OCI-LY1 (cell line): ENCODE results near the gene PMAIP1.

Source experiments
- H2AFZ ChIP-seq: fragments of 200-600 bp; sonication (generic), shearing (Covaris generic); 2 replicates; pipeline ENCODE4 v1.6.0; 2014; ENCODE audit warnings: antibody characterized with exemption, mild to moderate bottlenecking, low read length
- H3F3A ChIP-seq: fragments of 200-600 bp; sonication (generic), shearing (Covaris generic); 2 replicates; pipeline ENCODE4 v1.6.0; 2014; ENCODE audit warnings: mild to moderate bottlenecking, antibody characterized with exemption, low read length, moderate library complexity; ENCODE audit not compliant: insufficient read depth
- H3K27ac ChIP-seq: fragments of 200-600 bp; sonication (generic); 2 replicates; pipeline ENCODE4 v1.5.1; 2014; ENCODE audit warnings: low read length, mixed run types, mild to moderate bottlenecking, low read depth; ENCODE audit not compliant: poor library complexity, severe bottlenecking
- H3K27me3 ChIP-seq: fragments of 200-600 bp; sonication (generic); 2 replicates; pipeline ENCODE4 v1.6.0; 2014; ENCODE audit warnings: antibody characterized with exemption, mild to moderate bottlenecking, low read length, moderate library complexity; ENCODE audit not compliant: insufficient read depth
- H3K36me3 ChIP-seq: fragments of 200-600 bp; sonication (generic); 2 replicates; pipeline ENCODE4 v1.6.1; 2014; ENCODE audit warnings: mild to moderate bottlenecking, antibody characterized with exemption, low read length, moderate library complexity, mixed read lengths; ENCODE audit not compliant: insufficient read depth
- H3K4me1 ChIP-seq: fragments of 200-600 bp; sonication (generic); 2 replicates; pipeline ENCODE4 v1.5.1; 2014; ENCODE audit warnings: mild to moderate bottlenecking, low read length, moderate library complexity; ENCODE audit not compliant: insufficient read depth, severe bottlenecking
- H3K4me2 ChIP-seq: fragments of 200-600 bp; sonication (generic), shearing (Covaris generic); 2 replicates; pipeline ENCODE4 v1.6.1; 2014; ENCODE audit warnings: low read length
- H3K4me3 ChIP-seq: fragments of 200-600 bp; sonication (generic); 2 replicates; pipeline ENCODE4 v1.5.1; 2014; ENCODE audit warnings: low read length, low read depth, mild to moderate bottlenecking, mixed read lengths; ENCODE audit not compliant: poor library complexity, severe bottlenecking
- H3K79me2 ChIP-seq: fragments of 200-600 bp; shearing (Covaris generic); 2 replicates; pipeline ENCODE4 v1.6.1; 2016; ENCODE audit warnings: mixed run types, low read length, mixed read lengths; ENCODE audit not compliant: insufficient read depth
- H3K9ac ChIP-seq: fragments of 200-600 bp; sonication (generic), shearing (Covaris generic); 2 replicates; pipeline ENCODE4 v1.6.1; 2014; ENCODE audit warnings: mild to moderate bottlenecking, low read length, mixed read lengths
- H3K9me2 ChIP-seq: fragments of 200-600 bp; sonication (generic), shearing (Covaris generic); 2 replicates; pipeline ENCODE4 v1.6.1; 2014; ENCODE audit warnings: low read depth, mild to moderate bottlenecking, low read length, mixed read lengths
- H3K9me3 ChIP-seq: fragments of 200-600 bp; shearing (Covaris generic); 2 replicates; pipeline ENCODE4 v1.6.1; 2014; ENCODE audit warnings: low read length, mixed read lengths
- H4K20me1 ChIP-seq: fragments of 200-600 bp; sonication (generic), shearing (Covaris generic); 2 replicates; pipeline ENCODE4 v1.6.0; 2016; ENCODE audit warnings: mild to moderate bottlenecking, low read length; ENCODE audit not compliant: insufficient read depth
- EZH2 ChIP-seq: fragments of 200-600 bp; sonication (generic), shearing (Covaris generic); IDR thresholded peaks from 2 replicates; pipeline ENCODE4 v1.8.0; 2017; ENCODE audit warnings: borderline replicate concordance, mixed run types, mild to moderate bottlenecking, antibody characterized with exemption, low read length, moderate library complexity, mixed read lengths
- TF ChIP-seq, protein P1 (sequence below): fragments of 200-600 bp; sonication (generic), shearing (Covaris generic); IDR thresholded peaks from 2 replicates; pipeline ENCODE4 v1.5.1; 2017; ENCODE audit warnings: mild to moderate bottlenecking, antibody characterized with exemption, low read length, moderate library complexity, mixed read lengths

PMAIP1 gene

GRCh38 chr18:59867337-59868104 lies 32.3 kb upstream of the PMAIP1 start:
- Histone ChIP-seq H3F3A (peaks cover 2% of the 10 kb centered on the region; the same call in 1 of the 2 replicates), H3K4me1 (peaks cover 55% of the 10 kb centered on the region), H4K20me1 (no peaks in the 10 kb centered on the region), H3K9ac (no peak overlapping the region), H3K9me3 (no peaks in the 10 kb centered on the region), H3K4me2 (no peak overlapping the region), H3K27ac (peak overlapping the region; percentile 56), H3K79me2 (no peaks in the 10 kb centered on the region), H2AFZ (no peak overlapping the region), H3K4me3 (no peak overlapping the region), H3K36me3 (no peaks in the 10 kb centered on the region), H3K9me2 (no peaks in the 10 kb centered on the region), H3K27me3 (no peaks in the 10 kb centered on the region)
- no peak for TF ChIP-seq EZH2
- TF ChIP-seq, protein P1, sequence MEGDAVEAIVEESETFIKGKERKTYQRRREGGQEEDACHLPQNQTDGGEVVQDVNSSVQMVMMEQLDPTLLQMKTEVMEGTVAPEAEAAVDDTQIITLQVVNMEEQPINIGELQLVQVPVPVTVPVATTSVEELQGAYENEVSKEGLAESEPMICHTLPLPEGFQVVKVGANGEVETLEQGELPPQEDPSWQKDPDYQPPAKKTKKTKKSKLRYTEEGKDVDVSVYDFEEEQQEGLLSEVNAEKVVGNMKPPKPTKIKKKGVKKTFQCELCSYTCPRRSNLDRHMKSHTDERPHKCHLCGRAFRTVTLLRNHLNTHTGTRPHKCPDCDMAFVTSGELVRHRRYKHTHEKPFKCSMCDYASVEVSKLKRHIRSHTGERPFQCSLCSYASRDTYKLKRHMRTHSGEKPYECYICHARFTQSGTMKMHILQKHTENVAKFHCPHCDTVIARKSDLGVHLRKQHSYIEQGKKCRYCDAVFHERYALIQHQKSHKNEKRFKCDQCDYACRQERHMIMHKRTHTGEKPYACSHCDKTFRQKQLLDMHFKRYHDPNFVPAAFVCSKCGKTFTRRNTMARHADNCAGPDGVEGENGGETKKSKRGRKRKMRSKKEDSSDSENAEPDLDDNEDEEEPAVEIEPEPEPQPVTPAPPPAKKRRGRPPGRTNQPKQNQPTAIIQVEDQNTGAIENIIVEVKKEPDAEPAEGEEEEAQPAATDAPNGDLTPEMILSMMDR = no peak

DNA sequence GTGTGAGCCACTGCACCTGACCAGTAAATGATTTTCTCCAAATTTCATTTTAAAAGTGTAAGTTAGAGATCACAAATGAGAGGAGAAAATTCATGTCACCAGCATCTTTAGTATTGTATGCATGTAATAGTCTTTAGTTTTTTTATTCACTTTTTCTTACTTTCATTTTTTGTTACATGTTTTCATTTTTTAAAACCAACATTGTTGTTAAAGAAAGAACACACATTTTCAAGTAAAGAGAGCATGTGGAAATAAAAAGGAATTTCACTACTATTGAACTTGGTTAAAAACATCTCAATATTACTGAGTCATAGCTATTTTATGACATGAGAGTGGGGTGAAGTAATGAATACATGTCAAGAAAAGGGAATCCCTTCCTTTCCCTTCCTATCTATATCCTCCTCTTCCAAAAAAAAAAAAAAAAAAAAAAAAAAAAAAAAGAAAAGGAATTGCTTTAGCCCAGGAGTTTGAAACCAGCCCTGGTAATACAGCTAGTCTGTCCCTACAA lies 29.1 kb upstream of the PMAIP1 start:
- Histone ChIP-seq H3K9me3 (no peaks in the 10 kb centered on the region), H3K27ac (peak overlapping the region; percentile 65), H2AFZ (no peak overlapping the region), H4K20me1 (no peaks in the 10 kb centered on the region), H3K79me2 (no peaks in the 10 kb centered on the region), H3K4me3 (no peak overlapping the region), H3K9ac (no peak overlapping the region), H3K27me3 (no peaks in the 10 kb centered on the region), H3K4me1 (peaks cover 44% of the 10 kb centered on the region), H3K9me2 (no peaks in the 10 kb centered on the region), H3F3A (no peaks in the 10 kb centered on the region; the same call in 1 of the 2 replicates), H3K4me2 (no peak overlapping the region), H3K36me3 (no peaks in the 10 kb centered on the region)
- TF ChIP-seq, protein P1 = no peak
- no peak for TF ChIP-seq EZH2

DNA sequence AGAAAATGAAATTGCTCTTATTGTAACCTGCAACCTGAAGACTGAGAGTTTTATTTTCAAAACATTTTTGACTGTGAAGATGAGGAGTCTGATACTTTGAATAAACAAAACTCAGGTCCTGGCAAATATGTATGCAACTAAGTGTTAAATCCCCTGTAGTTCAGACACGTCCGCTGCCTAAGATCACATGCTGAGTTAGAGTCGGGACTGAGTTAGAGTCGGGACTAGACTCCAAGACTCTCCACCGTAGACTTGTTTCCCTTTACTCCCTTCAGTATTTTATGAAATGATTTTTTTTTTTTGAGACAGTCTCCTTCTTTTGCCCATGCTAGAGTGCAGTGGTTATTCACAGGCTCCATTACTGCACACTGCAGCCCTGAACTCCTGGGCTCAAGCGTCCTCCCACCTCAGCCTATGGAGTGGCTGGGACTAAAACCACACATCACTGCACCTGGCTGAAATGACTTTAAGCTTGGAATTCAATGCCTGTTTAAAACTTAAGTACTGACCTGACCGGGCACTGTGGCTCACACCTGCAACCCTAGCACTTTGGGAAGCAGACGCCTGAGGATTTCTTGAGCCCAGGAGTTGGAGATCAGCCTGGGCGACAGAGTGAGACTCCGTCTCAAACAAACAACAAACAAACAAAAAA lies 28.0 kb upstream of the PMAIP1 start:
- Histone ChIP-seq H3K27ac (peak overlapping the region; percentile 65), H3F3A (no peaks in the 10 kb centered on the region; the same call in 1 of the 2 replicates), H3K79me2 (no peaks in the 10 kb centered on the region), H3K4me1 (peaks cover 48% of the 10 kb centered on the region), H3K36me3 (no peaks in the 10 kb centered on the region), H3K9me3 (no peaks in the 10 kb centered on the region), H3K27me3 (no peaks in the 10 kb centered on the region), H2AFZ (no peak overlapping the region; the same call in 1 of the 2 replicates), H3K4me2 (no peak overlapping the region; the same call in 1 of the 2 replicates), H3K9ac (no peak overlapping the region; the same call in 1 of the 2 replicates), H3K4me3 (no peak overlapping the region), H4K20me1 (no peaks in the 10 kb centered on the region), H3K9me2 (no peaks in the 10 kb centered on the region)
- TF ChIP-seq, protein P1 = no peak
- TF ChIP-seq EZH2 = no peak
